Measurements from ENCODE around the gene RAB3GAP2.
"Not testable (repeated sequence)": the region's sequence is repeated elsewhere in the genome, so short reads cannot be mapped to it uniquely, and the experiment has no call there.

Gene RAB3GAP2

GRCh38 chr1:220217383-220217988 lies 54.8 kb downstream of the RAB3GAP2 start:
- TF ChIP-seq CTCF (IDR thresholded peaks at IDR 0.05; ENCODE audit: extremely low read depth, missing control alignments) = peak; percentile 49
- no peak for DNase-seq (ENCODE audit: low spot score)

GRCh38 chr1:220213382-220213983 lies 58.8 kb downstream of the RAB3GAP2 start:
- no peak for TF ChIP-seq CTCF (IDR thresholded peaks at IDR 0.05; ENCODE audit: extremely low read depth, missing control alignments)
- DNase-seq (ENCODE audit: low spot score) = no peak

- TF ChIP-seq CTCF (IDR thresholded peaks at IDR 0.05; ENCODE audit: extremely low read depth, missing control alignments) = no peak
- DNase-seq (ENCODE audit: low spot score) = no peak
These were observed 64.8 kb downstream of the RAB3GAP2 start for GRCh38 chr1:220207411-220207810.

- not testable (repeated sequence) for DNase-seq (ENCODE audit: low spot score)
These were observed 67.5 kb downstream of the RAB3GAP2 start for GRCh38 chr1:220204758-220205157.

GRCh38 chr1:220203816-220204215 lies 68.4 kb downstream of the RAB3GAP2 start:
- DNase-seq (ENCODE audit: low spot score) = no peak
- no peak for TF ChIP-seq CTCF (IDR thresholded peaks at IDR 0.05; ENCODE audit: extremely low read depth, missing control alignments)

- no peak for DNase-seq (ENCODE audit: low spot score)
- TF ChIP-seq CTCF (IDR thresholded peaks at IDR 0.05; ENCODE audit: extremely low read depth, missing control alignments) = no peak
These were observed 73.9 kb downstream of the RAB3GAP2 start for GRCh38 chr1:220198186-220199005.

GRCh38 chr1:220195701-220196100 lies 76.6 kb downstream of the RAB3GAP2 start:
- TF ChIP-seq CTCF (IDR thresholded peaks at IDR 0.05; ENCODE audit: extremely low read depth, missing control alignments) = no peak
- DNase-seq (ENCODE audit: low spot score) = no peak

All from GM20000 (cell line).